ENCODE measurements around the gene BLVRB.
A peak's percentile ranks its signal among the peaks of the same experiment; 100 is the strongest.
"Not testable (repeated sequence)": the region's sequence is repeated elsewhere in the genome, so short reads cannot be mapped to it uniquely, and the experiment has no call there.

Gene BLVRB

GRCh38 chr19:40422748-40423566 is 42.6 kb downstream of the BLVRB start:
- DNase-seq (ENCODE audit: low read depth), result no peak

- no peak for DNase-seq (ENCODE audit: low read depth)
Observed at GRCh38 chr19:40421993-40422747, 43.4 kb downstream of the BLVRB start.

GRCh38 chr19:40420766-40421765 is 44.5 kb downstream of the BLVRB start:
- DNase-seq (ENCODE audit: low read depth), result peak; percentile 51

GRCh38 chr19:40420451-40420765 is 45.1 kb downstream of the BLVRB start:
- no peak for DNase-seq (ENCODE audit: low read depth)

GRCh38 chr19:40419780-40420179 is 45.8 kb downstream of the BLVRB start:
- no peak for DNase-seq (ENCODE audit: low read depth)

GRCh38 chr19:40419066-40419612 is 46.4 kb downstream of the BLVRB start:
- DNase-seq (ENCODE audit: low read depth), result no peak

- DNase-seq (ENCODE audit: low read depth), result no peak
Observed at GRCh38 chr19:40418040-40418439, 47.5 kb downstream of the BLVRB start.

GRCh38 chr19:40417643-40417981 is 47.9 kb downstream of the BLVRB start:
- DNase-seq (ENCODE audit: low read depth), result no peak

GRCh38 chr19:40416918-40417642 is 48.5 kb downstream of the BLVRB start:
- no peak for DNase-seq (ENCODE audit: low read depth)

GRCh38 chr19:40415768-40416167 is 49.8 kb downstream of the BLVRB start:
- DNase-seq (ENCODE audit: low read depth), result no peak

GRCh38 chr19:40414542-40415535 is 50.7 kb downstream of the BLVRB start:
- no peak for DNase-seq (ENCODE audit: low read depth)

- no peak for DNase-seq (ENCODE audit: low read depth)
Observed at GRCh38 chr19:40413291-40413845, 52.2 kb downstream of the BLVRB start, which contains the start of gene PRX. TSS of gene PRX (minus strand) at chr19:40413378. CDS start at chr19:40407932, 5,446 bp downstream.

- no peak for DNase-seq (ENCODE audit: low read depth)
Observed at GRCh38 chr19:40412866-40413265, 52.7 kb downstream of the BLVRB start.

GRCh38 chr19:40411958-40412499 is 53.5 kb downstream of the BLVRB start:
- no peak for DNase-seq (ENCODE audit: low read depth)

GRCh38 chr19:40411125-40411842 is 54.3 kb downstream of the BLVRB start:
- DNase-seq (ENCODE audit: low read depth), result no peak

- no peak for DNase-seq (ENCODE audit: low read depth)
Observed at GRCh38 chr19:40410030-40410389, 55.5 kb downstream of the BLVRB start.

GRCh38 chr19:40408598-40408925 is 57.0 kb downstream of the BLVRB start:
- not testable (repeated sequence) for DNase-seq (ENCODE audit: low read depth)

GRCh38 chr19:40407714-40408597 is 57.6 kb downstream of the BLVRB start:
- no peak for DNase-seq (ENCODE audit: low read depth)
